Progenitor cell of endocrine pancreas (in vitro differentiated cells): ENCODE results near the gene PEMT. TPM values are rescaled to one million over a fixed set of nuclear protein-coding genes. Genes with fewer than 3 reads are reported as not detected.

Experiments
- DNase-seq: peaks from one replicate; pipeline ENCODE4 v3.0.0; 2021; ENCODE audit warnings: low spot score; ENCODE audit not compliant: unreplicated experiment
- H3K27ac Mint-ChIP-seq: 2 replicates; pipeline ENCODE4 v1.8.0; 2021; ENCODE audit warnings: mild to moderate bottlenecking, moderate library complexity, mixed read lengths
- H3K27me3 Mint-ChIP-seq: 2 replicates; pipeline ENCODE4 v1.8.0; 2021; ENCODE audit warnings: mixed read lengths
- H3K36me3 Mint-ChIP-seq: 2 replicates; pipeline ENCODE4 v1.8.0; 2022; ENCODE audit warnings: mixed read lengths; ENCODE audit not compliant: insufficient read depth
- H3K4me1 Mint-ChIP-seq: 2 replicates; pipeline ENCODE4 v1.8.0; 2021; ENCODE audit warnings: low read depth, mixed read lengths
- H3K4me3 Mint-ChIP-seq: 2 replicates; pipeline ENCODE4 v1.8.0; 2021; ENCODE audit warnings: low read depth, mild to moderate bottlenecking, moderate library complexity, mixed read lengths
- H3K9me3 Mint-ChIP-seq: 2 replicates; pipeline ENCODE4 v1.8.0; 2021; ENCODE audit warnings: low read depth, mixed read lengths
- total RNA-seq: library from RNA; stranded (reverse); gene quantifications from 2 replicates; pipeline ENCODE4 v1.2.1, GENCODE V29; 2021
- TF ChIP-seq, protein P1 (sequence below): fragments of 200-600 bp; sonication (generic); IDR thresholded peaks from one replicate; pipeline ENCODE4 v1.5.0; 2021; ENCODE audit warnings: antibody characterized with exemption, mild to moderate bottlenecking; ENCODE audit not compliant: unreplicated experiment

Gene PEMT
- total RNA-seq, 1 donor from 2014 or later, result 67.0 TPM

DNA sequence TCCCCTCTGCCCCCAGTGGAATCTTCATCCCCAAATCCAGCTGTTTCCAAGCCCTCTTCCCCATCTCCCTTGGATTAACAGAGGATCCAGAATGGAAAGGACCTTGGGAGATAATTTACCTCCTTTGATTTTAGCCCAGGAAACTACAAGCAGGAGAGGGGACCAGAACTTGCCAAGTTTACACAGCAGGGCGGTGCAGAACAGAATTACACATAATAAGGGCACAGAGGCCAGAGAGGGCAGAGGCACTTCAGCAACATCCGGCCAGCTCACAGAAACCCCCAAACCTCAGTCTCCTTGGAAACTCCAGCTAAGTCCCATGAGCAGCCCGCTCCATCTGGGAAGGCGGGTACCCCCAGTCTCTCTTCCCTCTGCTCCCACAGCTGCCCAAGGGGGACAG is 27.2 kb downstream of the PEMT start:
- no peaks in the 10 kb centered on the region for H3K36me3 Mint-ChIP-seq
- H3K4me3 Mint-ChIP-seq, result no peak overlapping the region
- H3K9me3 Mint-ChIP-seq, result no peaks in the 10 kb centered on the region
- DNase-seq, result no peak
- H3K4me1 Mint-ChIP-seq, result no peaks in the 10 kb centered on the region
- no peaks in the 10 kb centered on the region for H3K27me3 Mint-ChIP-seq
- TF ChIP-seq, protein P1, sequence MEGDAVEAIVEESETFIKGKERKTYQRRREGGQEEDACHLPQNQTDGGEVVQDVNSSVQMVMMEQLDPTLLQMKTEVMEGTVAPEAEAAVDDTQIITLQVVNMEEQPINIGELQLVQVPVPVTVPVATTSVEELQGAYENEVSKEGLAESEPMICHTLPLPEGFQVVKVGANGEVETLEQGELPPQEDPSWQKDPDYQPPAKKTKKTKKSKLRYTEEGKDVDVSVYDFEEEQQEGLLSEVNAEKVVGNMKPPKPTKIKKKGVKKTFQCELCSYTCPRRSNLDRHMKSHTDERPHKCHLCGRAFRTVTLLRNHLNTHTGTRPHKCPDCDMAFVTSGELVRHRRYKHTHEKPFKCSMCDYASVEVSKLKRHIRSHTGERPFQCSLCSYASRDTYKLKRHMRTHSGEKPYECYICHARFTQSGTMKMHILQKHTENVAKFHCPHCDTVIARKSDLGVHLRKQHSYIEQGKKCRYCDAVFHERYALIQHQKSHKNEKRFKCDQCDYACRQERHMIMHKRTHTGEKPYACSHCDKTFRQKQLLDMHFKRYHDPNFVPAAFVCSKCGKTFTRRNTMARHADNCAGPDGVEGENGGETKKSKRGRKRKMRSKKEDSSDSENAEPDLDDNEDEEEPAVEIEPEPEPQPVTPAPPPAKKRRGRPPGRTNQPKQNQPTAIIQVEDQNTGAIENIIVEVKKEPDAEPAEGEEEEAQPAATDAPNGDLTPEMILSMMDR, result no peak
- H3K27ac Mint-ChIP-seq, result no peak overlapping the region

DNA sequence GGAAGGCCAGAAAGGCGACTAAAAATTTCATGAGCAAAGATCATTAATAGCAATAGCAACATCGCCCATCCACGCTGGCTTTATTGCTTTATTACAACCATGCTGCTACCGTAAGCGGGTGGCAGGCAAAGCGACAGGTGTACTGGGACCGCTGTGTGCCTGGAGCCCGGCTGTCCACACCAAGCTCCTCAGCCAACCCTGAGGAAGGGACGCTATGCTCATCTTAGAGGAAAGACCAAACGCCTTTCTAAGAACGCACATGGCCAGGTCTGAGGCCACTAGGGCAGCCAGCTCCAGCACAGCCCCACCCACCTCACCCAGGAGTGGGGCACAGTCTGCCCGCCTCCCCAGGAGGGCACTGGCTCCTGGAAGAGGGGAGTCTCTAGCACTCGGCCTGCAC is 28.0 kb downstream of the PEMT start:
- no peaks in the 10 kb centered on the region for H3K9me3 Mint-ChIP-seq
- H3K4me3 Mint-ChIP-seq, result no peak overlapping the region
- no peak overlapping the region for H3K27ac Mint-ChIP-seq
- H3K36me3 Mint-ChIP-seq, result no peaks in the 10 kb centered on the region
- TF ChIP-seq, protein P1, result no peak
- no peaks in the 10 kb centered on the region for H3K27me3 Mint-ChIP-seq
- H3K4me1 Mint-ChIP-seq, result no peaks in the 10 kb centered on the region
- DNase-seq, result no peak

DNA sequence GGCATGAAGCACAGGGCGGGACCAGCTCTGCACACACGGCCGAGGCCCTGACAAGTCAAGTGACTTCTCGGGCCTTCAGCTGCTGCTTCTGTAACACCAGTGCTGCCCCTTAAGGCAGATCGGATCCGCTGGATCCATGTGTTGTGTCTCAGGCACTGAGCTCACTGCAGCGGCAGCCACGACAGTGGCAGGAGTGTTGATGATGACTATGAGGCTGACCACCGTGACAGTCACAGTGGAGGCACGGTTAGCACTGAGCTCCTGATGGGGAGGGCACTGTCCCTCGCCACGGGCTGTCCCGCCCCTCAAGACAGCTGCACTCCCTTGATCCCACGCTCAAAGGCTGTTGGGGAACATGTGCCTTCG is 29.4 kb downstream of the PEMT start:
- Mint-ChIP-seq H3K4me1 (no peaks in the 10 kb centered on the region), H3K9me3 (no peaks in the 10 kb centered on the region), H3K27me3 (no peaks in the 10 kb centered on the region), H3K4me3 (no peak overlapping the region), H3K36me3 (no peaks in the 10 kb centered on the region), H3K27ac (no peak overlapping the region)
- DNase-seq, result no peak
- TF ChIP-seq, protein P1, result no peak

DNA sequence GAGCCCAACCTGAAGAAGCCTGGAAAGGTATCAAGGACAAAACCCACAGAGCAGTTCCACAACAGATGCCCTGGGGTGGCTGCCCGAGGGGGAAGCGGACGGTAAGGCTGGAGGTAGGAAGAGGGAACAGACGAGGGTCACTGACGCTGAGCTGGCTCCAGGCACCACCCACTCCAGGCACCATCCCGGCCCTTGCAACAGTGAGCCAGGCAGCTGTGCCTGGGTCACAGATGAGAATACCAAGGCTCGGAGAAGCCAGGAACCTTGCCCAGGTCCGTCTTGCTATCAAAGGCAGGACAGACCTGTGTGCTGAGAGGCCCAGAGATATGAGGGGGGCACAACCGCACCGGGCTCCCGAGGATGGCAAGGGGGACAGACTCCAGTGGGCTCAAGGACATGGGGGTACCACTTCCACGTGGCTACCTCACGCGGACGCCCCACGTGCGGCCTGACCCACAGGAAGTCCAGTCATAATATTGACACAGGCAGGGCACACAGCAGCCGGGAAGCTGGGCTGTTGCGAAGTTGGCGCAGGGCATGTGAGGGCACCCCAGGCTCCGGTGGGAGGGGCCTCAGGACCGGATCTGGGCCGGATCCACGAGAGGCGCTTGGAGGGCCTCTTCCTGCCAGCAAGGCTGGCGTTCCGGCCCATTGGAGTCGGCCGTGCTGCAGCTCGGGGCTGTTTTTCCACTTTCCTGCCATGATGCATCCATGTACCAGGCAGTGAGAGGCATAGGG is 29.9 kb downstream of the PEMT start:
- H3K27me3 Mint-ChIP-seq, result no peaks in the 10 kb centered on the region
- no peaks in the 10 kb centered on the region for H3K9me3 Mint-ChIP-seq
- no peak overlapping the region for H3K4me3 Mint-ChIP-seq
- TF ChIP-seq, protein P1, result no peak
- H3K36me3 Mint-ChIP-seq, result no peaks in the 10 kb centered on the region
- DNase-seq, result no peak
- peaks cover under 1% of the 10 kb centered on the region for H3K4me1 Mint-ChIP-seq
- H3K27ac Mint-ChIP-seq, result no peak overlapping the region

DNA sequence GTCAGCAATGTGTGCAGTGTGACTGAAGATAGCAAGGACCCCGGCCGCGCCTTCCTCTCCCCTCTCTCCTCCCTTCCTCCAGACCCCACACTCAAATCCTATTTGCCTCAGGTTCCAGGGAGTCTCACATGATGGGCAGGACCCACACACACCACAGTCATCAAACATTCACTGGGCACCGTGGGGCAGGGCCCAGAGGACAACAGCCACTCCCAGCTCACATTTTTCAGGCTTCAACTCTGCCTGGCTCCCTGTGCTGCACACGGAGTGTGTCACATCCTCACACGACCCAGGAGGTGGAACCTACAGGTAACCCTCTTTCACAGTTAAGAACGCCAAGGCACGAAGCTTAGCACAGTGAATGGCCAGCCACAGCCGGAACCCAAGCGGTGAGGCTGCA is 30.5 kb downstream of the PEMT start:
- Mint-ChIP-seq H3K4me1 (peaks cover 1% of the 10 kb centered on the region), H3K27ac (no peak overlapping the region), H3K27me3 (no peaks in the 10 kb centered on the region), H3K4me3 (no peak overlapping the region), H3K9me3 (no peaks in the 10 kb centered on the region), H3K36me3 (no peaks in the 10 kb centered on the region)
- no peak for DNase-seq
- TF ChIP-seq, protein P1, result no peak
